Duodenal mucosa (tissue), 2 donors: ENCODE measurements around the gene DNALI1.
"Not testable (repeated sequence)": the region's sequence is repeated elsewhere in the genome, so short reads cannot be mapped to it uniquely, and the experiment has no call there.

Experiments
- H3K27ac ChIP-seq: one replicate; pipeline ENCODE4 v1.7.0; 2013; ENCODE audit warnings: low read depth, low read length
- H3K27me3 ChIP-seq, 2 donors: one replicate each; pipeline ENCODE4 v1.7.0; 2013; ENCODE audit warnings: low read length in 2 of 2, control low read depth in 1 of 2; ENCODE audit not compliant: insufficient read depth in 2 of 2, control insufficient read depth in 1 of 2
- H3K36me3 ChIP-seq, 2 donors: one replicate each; pipeline ENCODE4 v1.7.0; 2013; ENCODE audit warnings: low read length in 2 of 2, control low read depth in 1 of 2; ENCODE audit not compliant: insufficient read depth in 2 of 2, control insufficient read depth in 1 of 2
- H3K4me1 ChIP-seq, 2 donors: one replicate each; pipeline ENCODE4 v1.7.0; 2013; ENCODE audit warnings: low read length in 2 of 2, control low read depth in 1 of 2; ENCODE audit not compliant: insufficient read depth in 2 of 2, control insufficient read depth in 1 of 2
- H3K4me3 ChIP-seq, 2 donors: one replicate each; pipeline ENCODE4 v1.7.0; 2013; ENCODE audit warnings: low read length in 2 of 2, low read depth in 1 of 2
- H3K9ac ChIP-seq, 2 donors: one replicate each; pipeline ENCODE4 v1.7.0; 2013; ENCODE audit warnings: low read length in 2 of 2, low read depth in 1 of 2
- H3K9me3 ChIP-seq, 2 donors: one replicate each; pipeline ENCODE4 v1.7.0; 2013; ENCODE audit warnings: low read length in 2 of 2, control low read depth in 1 of 2; ENCODE audit not compliant: control insufficient read depth in 1 of 2

The DNALI1 gene

DNA sequence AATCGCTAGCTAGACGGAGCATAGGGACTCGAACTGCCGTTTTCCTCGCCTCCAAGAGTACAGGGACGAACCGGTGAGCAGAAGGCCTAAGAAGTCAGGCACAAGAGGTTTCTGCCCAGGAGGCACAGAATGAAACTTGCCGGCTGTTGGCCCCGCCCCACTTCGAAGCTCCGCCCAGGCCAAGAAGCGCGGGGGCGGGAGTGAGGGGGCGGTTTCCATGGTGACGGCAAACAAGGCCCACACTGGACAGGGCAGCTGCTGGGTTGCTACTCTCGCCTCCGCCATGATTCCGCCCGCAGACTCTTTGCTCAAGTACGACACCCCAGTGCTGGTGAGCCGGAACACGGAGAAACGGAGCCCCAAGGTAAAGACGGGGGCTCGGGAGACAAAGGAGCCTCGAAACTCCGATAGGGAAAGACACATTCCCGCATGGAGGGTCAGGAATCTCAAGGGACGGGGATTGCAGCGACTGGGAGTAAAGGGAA lies at the start of gene DNALI1:
TSS of gene DNALI1 (plus strand) at position 229 of the 485 bp plus-strand sequence. CDS start at position 284, 55 bp downstream.
- Histone ChIP-seq H3K9me3 (no peaks in the 10 kb centered on the region), H3K27me3 (no peaks in the 10 kb centered on the region), H3K4me3 (peak within 1 kb of the TSS; percentile 62 to 65), H3K9ac (peak within 1 kb of the TSS; percentile 36 to 63), H3K36me3 (peaks cover 0 to 4% of the 10 kb centered on the region in 2 donors), H3K4me1 (peaks cover 20 to 22% of the 10 kb centered on the region in 2 donors), H3K27ac (peak within 1 kb of the TSS; percentile 14)

DNA sequence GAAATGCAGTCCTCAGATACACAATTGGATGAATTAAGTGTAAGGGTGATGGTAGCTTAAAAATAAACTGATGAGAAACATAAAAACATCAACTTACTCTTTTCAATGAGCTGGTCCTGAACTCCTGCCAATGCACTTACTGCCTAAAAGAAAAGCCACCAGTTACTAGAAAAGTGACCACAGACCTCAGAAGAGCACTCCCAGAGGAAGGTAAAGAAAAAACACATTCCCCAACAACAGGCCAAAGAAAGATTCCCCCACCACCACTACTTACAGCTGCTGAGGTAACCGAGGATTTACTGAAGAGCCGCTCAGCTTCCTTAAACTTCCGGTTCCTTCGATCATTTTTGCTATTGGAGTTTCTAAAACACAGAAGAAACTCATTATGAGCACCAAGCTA lies 47.6 kb upstream of the DNALI1 start:
- Histone ChIP-seq H3K4me1 (peaks cover 8% of the 10 kb centered on the region in 2 donors), H3K27ac (no peak overlapping the region), H3K36me3 (peaks cover 4 to 52% of the 10 kb centered on the region in 2 donors), H3K4me3 (no peak overlapping the region), H3K9me3 (no peaks in the 10 kb centered on the region), H3K27me3 (no peaks in the 10 kb centered on the region), H3K9ac (no peak overlapping the region)

DNA sequence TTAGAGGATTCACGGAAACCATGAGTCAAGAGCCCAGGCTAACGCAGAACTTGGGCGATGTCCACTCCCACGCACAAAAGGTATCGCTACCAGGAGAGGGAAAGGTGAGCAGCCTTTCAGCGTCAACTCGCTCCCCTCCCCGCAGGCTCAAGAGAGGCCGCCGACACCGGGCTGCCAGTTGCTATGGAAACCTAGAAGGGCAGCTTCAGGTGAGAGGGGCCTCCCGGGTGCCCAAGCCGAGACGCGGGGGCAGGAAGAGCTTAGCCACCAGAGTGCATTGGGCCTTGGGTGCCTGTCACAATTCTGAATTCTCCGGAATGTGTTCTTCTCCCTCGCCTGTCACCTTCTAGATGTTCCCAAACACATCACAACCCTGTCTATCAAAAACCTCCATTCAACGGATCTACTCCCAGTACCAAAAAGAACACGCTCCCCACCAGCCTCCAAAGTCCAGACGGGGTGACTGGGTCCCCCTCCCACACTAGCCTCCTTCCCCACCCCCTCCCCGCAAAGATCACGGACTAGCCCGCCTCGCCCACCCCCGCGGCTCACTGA lies 42.9 kb upstream of the DNALI1 start:
- Histone ChIP-seq H3K4me1 (peaks cover 13 to 16% of the 10 kb centered on the region in 2 donors), H3K27me3 (no peaks in the 10 kb centered on the region), H3K36me3 (peaks cover 3 to 18% of the 10 kb centered on the region in 2 donors), H3K9me3 (no peaks in the 10 kb centered on the region), H3K4me3 (peak overlapping the region; percentile 73 to 85), H3K9ac (peak overlapping the region; percentile 48 to 57), H3K27ac (no peak overlapping the region)

DNA sequence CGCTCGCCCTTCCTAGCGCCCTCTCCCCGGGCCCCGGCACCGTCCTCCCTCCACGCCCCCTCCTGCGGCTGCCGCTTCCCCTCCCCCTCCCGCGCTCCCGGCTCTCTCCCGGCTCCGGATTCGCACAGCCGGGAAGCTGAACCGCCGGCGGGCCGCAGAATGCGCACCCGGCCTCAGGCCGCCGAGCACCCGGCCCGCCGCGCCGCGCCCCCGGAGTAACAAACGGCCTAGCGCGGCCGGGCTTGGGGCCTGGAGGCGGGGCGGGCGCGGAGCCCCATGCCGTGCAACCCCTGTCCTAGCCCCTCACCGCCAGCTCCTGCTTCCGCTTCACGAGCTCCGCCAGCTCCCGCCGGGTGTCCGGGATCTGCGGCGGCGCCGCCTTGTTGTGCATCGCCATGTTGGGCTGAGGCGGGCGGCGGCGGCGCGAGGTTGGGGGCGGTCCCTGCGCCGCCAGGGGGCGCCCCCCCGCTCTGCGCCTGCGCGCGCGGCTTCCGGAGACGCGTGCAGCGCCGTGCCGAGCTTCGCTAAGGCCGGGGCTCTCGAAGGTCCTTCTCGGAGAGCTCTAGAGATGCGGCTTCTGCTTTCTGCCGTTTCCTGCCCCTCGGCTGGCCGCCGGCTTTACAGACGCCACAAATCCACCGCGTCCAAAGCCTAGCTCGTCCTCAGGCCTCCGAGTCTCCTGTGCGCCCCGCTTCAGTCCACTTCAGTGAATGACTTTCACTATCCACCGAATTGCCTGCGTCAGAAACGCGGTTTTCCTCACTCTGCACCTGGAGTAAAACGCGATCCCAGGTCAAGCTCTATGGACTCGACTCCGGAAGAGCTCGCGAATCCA lies 42.2 kb upstream of the DNALI1 start, which contains the start of gene MEAF6:
TSS of gene MEAF6 (minus strand) at position 417 of the 835 bp plus-strand sequence. CDS start at position 397, 20 bp downstream.
- Histone ChIP-seq H3K27me3 (no peaks in the 10 kb centered on the region), H3K9me3 (no peaks in the 10 kb centered on the region), H3K9ac (peak within 1 kb of the TSS; percentile 57 to 98), H3K4me1 (peaks cover 13 to 16% of the 10 kb centered on the region in 2 donors), H3K4me3 (peak within 1 kb of the TSS; percentile 73 to 85), H3K27ac (peak within 1 kb of the TSS; percentile 88), H3K36me3 (peaks cover 0 to 12% of the 10 kb centered on the region in 2 donors)

DNA sequence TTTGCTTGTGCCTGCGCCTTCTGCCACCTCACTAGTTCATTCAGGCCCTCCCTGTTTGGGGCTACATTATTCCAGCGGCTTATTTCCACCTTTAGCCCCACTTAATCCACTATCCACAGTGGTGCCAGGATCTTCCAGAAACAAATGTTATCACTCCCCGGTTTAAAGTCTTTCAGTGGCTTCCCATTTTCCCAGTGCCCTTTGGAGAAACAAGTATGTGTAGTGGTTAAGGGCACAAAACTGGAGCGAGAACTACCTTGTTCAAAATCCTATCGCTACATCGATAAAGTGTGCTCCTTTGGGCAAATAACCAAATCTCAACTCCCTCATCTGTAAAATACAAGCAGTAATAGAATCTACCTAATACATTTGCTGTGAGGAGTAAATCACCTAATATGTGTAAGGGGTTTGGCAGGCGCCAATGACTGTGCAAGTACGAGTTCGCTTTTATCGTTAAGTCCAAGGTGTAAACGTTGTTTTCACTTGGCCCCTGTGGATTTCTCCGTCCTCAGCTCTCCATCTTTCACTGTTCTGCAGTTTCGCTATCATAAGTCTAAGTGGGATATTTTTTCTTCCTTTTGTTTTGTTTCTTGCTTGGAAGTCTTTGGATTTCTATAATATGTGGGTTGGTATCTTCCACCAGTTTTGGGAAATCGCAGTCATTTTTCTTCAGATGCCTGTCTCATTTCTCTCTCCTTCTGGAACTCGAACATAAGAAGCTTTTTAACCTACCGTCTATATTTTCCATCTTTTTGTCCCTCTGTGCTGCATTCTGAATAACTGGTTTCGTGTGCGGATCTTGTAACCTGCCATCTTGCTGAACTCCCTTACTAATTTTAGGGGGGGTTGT lies 41.3 kb upstream of the DNALI1 start:
- Histone ChIP-seq H3K36me3 (peaks cover 0 to 12% of the 10 kb centered on the region in 2 donors), H3K4me3 (peak overlapping the region; percentile 73 to 85), H3K9me3 (no peaks in the 10 kb centered on the region), H3K4me1 (peaks cover 13 to 16% of the 10 kb centered on the region in 2 donors), H3K9ac (peak overlapping the region; percentile 57 to 98), H3K27me3 (no peaks in the 10 kb centered on the region), H3K27ac (peak overlapping the region; percentile 88)

DNA sequence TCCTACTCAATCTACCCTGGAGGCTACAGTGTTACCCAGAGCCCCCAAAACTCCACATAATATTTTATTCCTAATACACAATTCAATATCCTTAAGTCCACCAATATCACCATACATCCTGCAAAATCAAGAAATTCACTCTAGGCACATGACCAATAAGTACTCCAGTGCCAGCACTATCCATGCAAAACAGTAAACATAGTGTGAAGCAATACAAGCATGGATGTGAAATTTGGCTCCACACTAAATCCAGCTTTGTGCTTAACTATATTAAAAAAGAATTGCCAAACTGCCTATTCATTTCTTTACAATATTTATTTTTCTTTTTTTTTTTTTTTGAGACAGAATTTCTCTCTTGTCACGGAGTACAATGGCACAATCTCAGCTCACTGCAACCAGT lies 39.2 kb upstream of the DNALI1 start:
- no peak overlapping the region for H3K4me3 ChIP-seq
- H3K36me3 ChIP-seq, result peaks cover 0 to 2% of the 10 kb centered on the region in 2 donors
- H3K9me3 ChIP-seq, result no peaks in the 10 kb centered on the region
- H3K27me3 ChIP-seq, result no peaks in the 10 kb centered on the region
- peaks cover 13 to 16% of the 10 kb centered on the region in 2 donors for H3K4me1 ChIP-seq
- H3K27ac ChIP-seq, result no peak overlapping the region
- no peak overlapping the region for H3K9ac ChIP-seq

DNA sequence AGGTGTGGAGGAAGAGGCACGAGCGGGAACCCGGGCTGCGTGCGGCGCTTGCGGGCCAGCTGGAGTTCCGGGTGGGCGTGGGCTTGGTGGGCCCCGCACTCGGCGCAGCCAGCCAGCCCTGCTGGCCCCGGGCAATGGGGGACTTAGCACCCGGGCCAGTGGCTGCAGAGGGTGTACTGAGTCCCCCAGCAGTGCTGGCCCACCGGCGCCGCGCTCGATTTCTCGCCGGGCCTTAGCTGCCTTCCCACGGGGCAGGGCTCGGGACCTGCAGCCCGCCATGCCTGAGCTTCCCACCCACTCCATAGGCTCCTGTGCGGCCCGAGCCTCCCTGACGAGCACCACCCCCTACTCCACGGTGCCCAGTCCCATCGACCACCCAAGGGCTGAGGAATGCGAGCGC lies 38.5 kb upstream of the DNALI1 start:
- not testable (repeated sequence) for H3K9me3 ChIP-seq, H3K4me3 ChIP-seq, H3K27me3 ChIP-seq, H3K36me3 ChIP-seq, H3K9ac ChIP-seq, H3K27ac ChIP-seq
- H3K4me1 ChIP-seq, result peaks cover 10 to 13% of the 10 kb centered on the region in 2 donors

DNA sequence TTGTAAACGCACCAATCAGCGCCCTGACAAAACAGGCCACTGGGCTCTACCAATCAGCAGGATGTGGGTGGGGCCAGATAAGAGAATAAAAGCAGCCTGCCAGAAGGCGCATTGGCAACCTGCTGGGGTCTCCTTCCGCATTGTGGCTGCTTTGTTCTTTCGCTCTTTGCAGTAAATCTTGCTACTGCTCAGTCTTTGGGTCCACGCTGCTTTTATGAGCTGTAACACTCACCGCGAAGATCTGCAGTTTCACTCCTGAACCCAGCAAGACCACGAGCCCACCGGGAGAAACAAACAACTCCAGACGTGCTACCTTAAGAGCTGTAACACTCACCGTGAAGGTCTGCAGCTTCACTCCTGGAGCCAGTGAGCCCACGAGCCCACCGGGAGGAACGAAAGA lies 37.8 kb upstream of the DNALI1 start:
- H3K4me1 ChIP-seq, result not testable (repeated sequence)

DNA sequence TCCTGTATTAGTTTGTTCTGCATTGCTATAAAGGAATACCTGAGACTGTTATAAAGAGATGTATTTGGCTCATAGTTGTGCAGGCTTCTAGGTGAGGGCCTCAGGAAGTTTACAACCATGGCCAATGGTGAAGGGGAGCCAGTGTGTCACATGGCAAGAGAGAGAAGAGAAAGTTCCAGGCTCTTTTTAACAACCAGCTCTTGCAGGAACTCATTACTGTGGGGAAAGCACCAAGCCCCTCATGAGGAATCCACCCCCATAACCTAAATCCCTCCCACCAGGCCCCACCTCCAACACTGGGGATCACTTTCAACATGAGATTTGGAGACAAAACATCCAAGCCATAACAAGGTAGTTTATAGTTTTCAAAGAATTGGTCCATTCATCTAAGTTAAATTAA lies 37.1 kb upstream of the DNALI1 start:
- Histone ChIP-seq H3K4me3 (no peak overlapping the region), H3K36me3 (no peaks in the 10 kb centered on the region)

More for the DNA sequence above, 37.8 kb upstream of the DNALI1 start:
- not testable (repeated sequence) for H3K36me3 ChIP-seq, H3K4me3 ChIP-seq, H3K27me3 ChIP-seq, H3K9me3 ChIP-seq, H3K27ac ChIP-seq, H3K9ac ChIP-seq

More for the DNA sequence above, 37.1 kb upstream of the DNALI1 start:
- Histone ChIP-seq H3K27me3 (no peaks in the 10 kb centered on the region), H3K4me1 (peaks cover 5 to 8% of the 10 kb centered on the region in 2 donors), H3K27ac (no peak overlapping the region), H3K9ac (no peak overlapping the region), H3K9me3 (no peaks in the 10 kb centered on the region)
